HUDEP-2 (cell line): ENCODE measurements around the gene TSPAN13.
"Not testable (repeated sequence)": the region's sequence is repeated elsewhere in the genome, so short reads cannot be mapped to it uniquely, and the experiment has no call there.

Experiments
- DNase-seq, 76 experiments: peaks; one replicate each; lab custom pipeline; 2025; ENCODE audit not compliant: unreplicated experiment in 76 of 76; lab: John Stamatoyannopoulos, UW

The TSPAN13 gene

DNA sequence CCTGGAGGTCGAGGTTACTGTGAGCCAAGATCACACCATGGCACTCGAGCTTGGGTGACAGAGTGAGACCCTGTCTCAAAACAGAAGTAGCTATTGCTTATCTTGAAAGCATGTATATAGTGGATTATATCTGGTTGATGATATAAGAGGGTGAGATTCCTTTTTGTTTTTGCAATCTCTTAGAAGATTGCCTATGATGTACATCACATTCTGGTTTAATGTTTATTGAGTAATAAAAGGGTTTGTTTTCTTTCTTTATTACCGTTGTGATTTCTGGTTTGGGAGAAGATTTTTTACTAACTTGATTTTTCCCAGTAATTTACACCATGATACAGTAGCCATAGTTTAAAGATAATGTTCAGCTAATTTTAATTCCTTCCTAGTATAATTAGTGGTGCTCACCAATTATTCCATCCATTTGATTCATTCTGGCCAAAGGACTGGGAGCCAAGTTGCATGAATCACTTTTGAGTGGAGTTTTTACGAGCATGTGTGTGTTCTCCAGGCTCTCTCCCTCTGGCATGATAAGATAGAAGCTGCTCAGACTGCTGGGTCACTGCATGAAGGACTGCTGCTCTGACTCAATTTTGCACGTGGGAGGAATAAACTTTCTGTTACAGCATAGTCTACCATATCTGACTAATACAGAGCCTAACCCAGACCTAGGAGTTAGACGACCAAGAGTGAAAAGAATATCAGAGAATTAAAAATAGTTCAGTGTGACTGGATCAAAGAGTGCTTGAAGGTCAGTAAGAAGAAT is 13.5 kb upstream of the TSPAN13 start:
- peak in 73 of 76 experiments; percentile 24 to 96 (median 74) for DNase-seq

- no peak for DNase-seq
Observed at GRCh38 chr7:16740623-16740953, 13.0 kb upstream of the TSPAN13 start.

DNA sequence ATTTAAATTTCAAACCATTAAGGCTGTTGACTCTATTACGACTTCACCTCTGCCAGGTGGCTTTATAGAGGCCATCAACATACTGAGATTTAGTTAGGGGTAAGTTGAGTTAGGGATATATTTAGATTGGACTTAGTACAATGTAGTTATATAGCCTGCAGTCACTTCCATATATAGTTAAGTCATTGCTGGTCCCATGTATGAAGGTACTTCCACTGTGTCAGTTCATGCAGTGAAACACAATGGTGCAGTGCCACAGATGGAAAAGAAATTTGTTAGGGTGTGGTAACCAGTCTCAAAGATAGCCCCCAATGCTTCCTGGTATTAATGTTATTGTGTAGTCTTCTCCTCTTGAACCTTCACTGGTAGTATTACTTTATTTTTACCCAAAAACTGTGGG is 12.6 kb upstream of the TSPAN13 start:
- no peak for DNase-seq

DNA sequence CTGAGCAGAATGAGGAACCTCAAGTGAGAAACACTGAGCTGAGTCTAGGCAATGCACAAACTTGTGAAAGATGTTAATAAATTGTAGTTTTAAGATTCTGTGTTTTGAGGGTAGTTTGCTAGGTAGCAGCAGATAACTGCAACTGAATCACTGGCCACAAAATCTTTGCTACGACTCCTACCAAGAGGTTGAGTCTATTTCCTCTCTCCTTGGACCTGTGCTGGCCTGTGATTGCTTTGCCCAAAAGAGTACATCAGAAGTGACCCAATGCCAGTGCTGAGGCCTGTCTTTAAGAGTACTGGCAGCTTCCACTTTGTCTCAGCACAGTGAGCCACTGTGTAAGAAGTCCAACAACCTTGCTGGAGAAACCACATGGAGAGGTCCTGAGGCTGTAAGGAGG is 11.9 kb upstream of the TSPAN13 start:
- no peak for DNase-seq

- peak in 2 of 76 experiments; percentile 11 to 31 for DNase-seq
Observed at GRCh38 chr7:16742547-16742946, 11.0 kb upstream of the TSPAN13 start.

DNA sequence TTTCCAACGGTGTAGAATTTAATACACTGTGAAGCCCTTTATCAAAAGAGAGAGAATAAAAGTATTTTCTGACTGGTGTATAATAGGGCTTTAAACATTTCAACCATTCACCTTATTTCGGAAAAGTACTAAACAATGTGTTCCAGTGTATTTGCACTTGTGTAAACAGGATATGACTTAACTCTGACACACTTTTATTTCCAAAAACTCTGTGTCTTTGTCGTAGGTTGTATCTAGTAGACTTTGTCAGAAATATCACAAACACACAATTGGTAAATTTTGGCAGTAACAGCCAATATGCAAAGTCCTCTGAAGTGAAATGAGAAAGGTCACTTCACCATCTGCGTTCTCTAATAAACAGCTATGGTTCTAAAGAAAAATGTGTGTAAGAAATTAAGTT is 10.3 kb upstream of the TSPAN13 start:
- DNase-seq = no peak

GRCh38 chr7:16744518-16745250 is 8.9 kb upstream of the TSPAN13 start:
- DNase-seq = no peak

GRCh38 chr7:16745645-16746044 is 7.9 kb upstream of the TSPAN13 start:
- DNase-seq = no peak

GRCh38 chr7:16747102-16747501 is 6.5 kb upstream of the TSPAN13 start:
- DNase-seq = no peak

DNA sequence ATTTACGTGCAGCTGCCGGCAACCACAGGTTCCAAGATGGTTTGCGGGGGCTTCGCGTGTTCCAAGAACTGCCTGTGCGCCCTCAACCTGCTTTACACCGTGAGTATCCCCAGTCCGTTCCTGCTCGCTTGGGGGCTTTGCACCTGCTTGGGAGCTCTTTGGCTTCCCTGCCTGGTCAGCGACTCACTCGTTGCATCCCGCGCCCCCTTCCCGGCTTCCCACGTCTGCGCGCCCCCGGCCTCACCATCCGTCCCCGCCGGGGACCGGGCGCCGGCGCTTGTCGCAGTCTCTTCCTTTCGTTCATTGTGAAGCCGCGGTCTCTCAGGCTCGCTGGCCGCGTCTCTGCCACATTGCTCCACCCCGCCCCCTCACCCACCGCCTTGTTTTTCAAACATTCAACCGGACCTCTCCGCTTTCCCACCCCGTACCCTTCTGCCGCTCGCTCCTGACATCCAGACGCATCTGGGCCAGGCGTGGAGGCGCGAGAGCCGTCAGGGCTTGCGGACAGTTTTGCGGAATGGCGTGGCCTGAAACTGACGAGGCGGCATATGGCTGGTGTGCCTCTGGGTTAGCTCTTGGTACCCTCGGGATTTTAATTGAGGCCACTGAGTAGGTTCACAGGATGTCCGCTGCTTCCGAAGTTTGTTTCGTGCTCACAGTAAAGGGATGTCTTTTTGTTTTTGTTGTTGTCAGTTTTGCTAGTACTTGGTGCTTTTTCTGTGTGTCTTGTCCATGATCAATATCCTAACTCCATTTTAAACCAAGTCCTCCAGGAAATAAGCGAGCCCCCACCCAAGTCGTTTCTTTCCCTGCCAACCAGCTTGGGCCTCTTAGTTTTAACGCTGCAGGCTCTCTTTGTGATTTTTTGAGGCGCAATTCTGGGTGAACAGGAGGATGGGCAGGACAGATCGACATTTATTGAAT is 639 bp downstream of the TSPAN13 start:
- peak in 24 of 76 experiments; percentile 16 to 74 (median 38) for DNase-seq

GRCh38 chr7:16754856-16755317 is 1.3 kb downstream of the TSPAN13 start:
- DNase-seq = no peak

DNA sequence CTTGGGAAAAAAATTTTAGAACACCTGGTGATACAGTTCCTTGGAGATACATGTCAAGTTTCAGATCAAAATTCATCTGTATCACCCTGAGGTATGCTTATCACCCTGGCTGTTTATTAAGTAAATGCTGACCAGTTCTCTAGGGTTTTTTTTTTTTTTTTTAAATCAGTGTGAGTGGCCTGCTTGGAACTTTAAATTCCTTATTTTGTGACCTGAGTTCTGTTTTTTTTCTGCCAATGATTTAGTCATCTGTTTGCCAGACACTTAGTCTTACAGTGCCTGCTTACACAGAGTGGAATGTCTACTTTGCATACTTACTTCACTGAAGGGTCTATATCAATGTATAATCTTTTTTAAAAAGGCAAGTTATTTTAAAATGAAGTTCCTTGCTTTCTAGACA is 1.8 kb downstream of the TSPAN13 start:
- DNase-seq = no peak

GRCh38 chr7:16758036-16758435 is 4.5 kb downstream of the TSPAN13 start:
- DNase-seq = no peak

DNA sequence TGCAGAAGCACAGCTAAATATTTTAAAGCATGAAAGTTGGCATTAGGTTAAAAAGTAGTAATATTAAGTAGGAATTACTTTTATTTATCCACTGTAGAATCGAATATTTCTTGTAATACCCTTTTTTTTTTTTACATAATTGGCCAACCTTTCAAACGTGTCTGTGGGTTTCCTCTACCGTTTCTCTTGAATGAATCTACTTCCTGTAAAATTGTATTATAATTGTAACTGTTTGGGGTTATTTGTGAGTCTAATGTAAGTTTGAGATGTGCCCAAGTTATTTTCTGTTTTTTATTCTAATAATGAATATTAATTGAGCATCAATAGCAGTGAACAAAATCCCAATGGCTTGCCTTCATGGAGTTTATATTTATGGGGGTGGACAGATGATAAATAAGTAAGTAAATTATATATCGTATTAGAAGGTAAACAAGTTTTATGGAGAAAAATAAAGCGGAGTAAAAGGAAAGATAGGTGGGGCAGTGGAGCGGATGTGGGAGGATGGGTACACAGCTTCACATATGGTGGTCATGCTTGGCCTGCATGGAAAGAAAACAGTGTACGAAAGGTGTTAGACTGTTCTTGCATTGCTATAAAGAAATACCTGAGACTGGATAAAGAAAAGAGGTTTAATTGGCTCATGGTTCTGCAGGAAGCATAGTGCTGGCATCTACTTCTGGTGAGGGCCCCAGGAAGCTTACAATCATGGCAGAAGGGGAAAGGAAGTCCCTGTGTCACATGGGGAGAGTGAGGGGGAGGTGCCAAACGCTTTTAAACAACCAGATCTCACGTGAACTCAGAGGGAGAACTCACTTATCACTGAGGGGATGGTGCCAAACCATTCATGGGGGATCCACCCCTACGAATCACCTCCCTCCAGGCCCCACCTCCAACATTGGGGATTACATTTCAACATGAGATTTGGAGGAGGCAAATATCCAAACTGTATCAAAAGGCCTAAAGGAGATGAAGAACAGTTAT is 5.4 kb downstream of the TSPAN13 start:
- DNase-seq = peak in 29 of 76 experiments; percentile 1 to 52 (median 24)

DNA sequence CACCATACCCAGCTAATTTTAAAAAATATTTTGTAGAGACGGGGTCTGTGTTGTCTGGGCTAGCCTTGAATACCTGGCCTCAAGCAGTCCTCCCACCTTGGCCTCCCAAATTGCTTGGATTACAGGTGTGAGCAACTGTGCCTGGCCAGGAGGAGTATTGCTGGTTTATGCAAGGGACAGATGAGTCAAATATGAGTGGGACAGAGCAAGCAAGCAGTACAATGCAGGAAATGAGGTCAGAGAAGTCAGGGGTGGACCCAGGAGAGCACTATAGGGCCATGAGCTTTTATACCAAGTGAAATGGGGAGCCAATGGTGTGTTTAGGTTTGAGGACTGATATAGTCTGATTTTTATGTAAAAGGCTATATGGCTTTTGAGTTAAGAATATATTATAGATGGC is 6.3 kb downstream of the TSPAN13 start:
- DNase-seq = no peak

DNA sequence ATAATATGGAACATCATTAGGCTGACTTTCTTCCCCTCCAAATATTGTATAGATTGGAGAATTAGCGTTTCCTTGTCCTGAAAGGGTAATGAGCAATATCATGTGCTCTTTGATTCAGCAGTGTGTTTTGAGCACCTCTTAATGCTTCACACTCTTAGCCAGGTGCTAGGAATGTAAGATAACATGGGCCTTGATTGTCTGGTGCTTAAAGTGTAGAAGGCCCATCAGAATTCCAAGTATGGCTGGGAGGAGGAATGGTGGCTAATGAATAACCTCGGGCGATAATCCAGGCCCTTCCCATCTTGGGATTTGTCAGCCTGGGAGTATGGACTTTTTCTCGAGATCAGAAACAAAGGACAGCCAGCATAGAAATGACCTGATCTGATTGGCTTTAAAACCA is 8.6 kb downstream of the TSPAN13 start:
- no peak for DNase-seq

GRCh38 chr7:16764942-16765341 is 11.4 kb downstream of the TSPAN13 start:
- DNase-seq = no peak

DNA sequence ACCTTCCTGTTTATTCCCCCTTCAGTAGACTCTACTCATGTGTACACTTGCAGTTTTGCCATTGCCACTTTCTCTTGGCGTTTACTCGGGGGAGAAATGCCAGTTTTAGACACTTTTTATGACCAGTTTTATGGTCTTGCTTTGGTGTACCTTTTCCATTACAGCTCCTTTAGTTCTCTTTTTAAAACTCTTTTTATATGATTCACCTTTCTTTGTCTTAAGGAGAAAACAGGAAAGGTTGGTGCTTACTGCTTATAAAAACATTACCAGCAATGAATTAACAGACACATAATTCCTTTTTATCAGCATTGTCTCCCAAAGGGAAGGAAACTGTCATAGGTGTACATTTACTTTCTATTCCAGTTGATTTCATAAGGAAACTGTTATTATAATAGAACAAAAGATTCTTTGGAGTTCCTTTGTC is 11.9 kb downstream of the TSPAN13 start:
- no peak for DNase-seq

DNA sequence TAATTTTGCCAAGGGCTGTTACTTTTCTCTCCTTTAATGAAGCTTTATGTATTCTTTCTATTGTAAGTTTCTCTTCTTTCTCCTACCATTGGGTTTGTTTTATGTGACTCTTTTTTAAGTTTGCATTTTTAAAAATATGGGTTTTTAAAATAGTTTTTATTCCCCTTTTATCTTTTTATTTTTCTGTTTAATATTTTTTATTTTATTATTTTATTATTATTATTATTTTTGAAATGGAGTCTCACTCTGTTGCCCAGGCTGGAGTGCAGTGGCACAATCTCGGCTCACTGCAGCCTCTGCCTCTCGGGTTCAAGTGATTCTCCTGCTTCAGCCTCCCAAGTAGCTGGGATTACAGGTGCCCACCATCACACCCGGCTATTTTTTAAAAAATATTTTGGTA is 16.4 kb downstream of the TSPAN13 start:
- not testable (repeated sequence) for DNase-seq
